GM12878 (cell line): ENCODE measurements around the gene ASH1L. TPM values are rescaled to one million over a fixed set of nuclear protein-coding genes. Genes with fewer than 3 reads are reported as not detected.

Experiments
- ATAC-seq: fragments of 200-7000 bp; cut with Tn5 transposase; 3 replicates; pipeline ENCODE4 v1.9.1; 2020; ENCODE audit warnings: mild to moderate bottlenecking, moderate library complexity
- BruUV-seq: library from RNA; stranded (reverse); fragments of 400-500 nt; replicated peaks from 2 replicates; lab custom pipeline; 2021; lab: Mats Ljungman, UMichigan
- CTCF ChIA-PET: fragments of 300-600 bp; sonication (Branson Sonifier 250); formaldehyde crosslinking; extraction: SDS; loops from one replicate; lab custom pipeline; 2021; ENCODE audit warnings: inconsistent platforms; lab: Yijun Ruan, JAX
- POLR2A ChIA-PET: fragments of 350-600 bp; formaldehyde crosslinking; extraction: SDS; loops from one replicate; lab custom pipeline; 2021; ENCODE audit warnings: inconsistent platforms; lab: Charles Lee
- RAD21 ChIA-PET: fragments of 300-600 bp; sonication (Branson Sonifier 250); formaldehyde crosslinking; loops from one replicate; lab custom pipeline; 2023; ENCODE audit warnings: antibody characterized with exemption; ENCODE audit not compliant: unreplicated experiment; lab: Charles Lee
- SMC1A ChIA-PET: fragments of 300-600 bp; sonication (Branson Sonifier 250); formaldehyde crosslinking; loops from one replicate; lab custom pipeline; 2023; ENCODE audit not compliant: unreplicated experiment, uncharacterized antibody; lab: Charles Lee
- DNase-seq: peaks from one replicate; pipeline ENCODE4 v3.0.0-alpha.2; 2011; ENCODE audit warnings: low read depth, low spot score
- FAIRE-seq: peaks from 3 replicates; lab custom pipeline; 2011; peaks lifted over from hg19 to GRCh38; lab: Jason Lieb, UNC
- H2AFZ ChIP-seq: 2 replicates; pipeline ENCODE4 v1.6.0; 2011; ENCODE audit warnings: low read depth, low read length, control low read depth; ENCODE audit not compliant: control insufficient read depth
- H3K27ac ChIP-seq: 2 replicates; pipeline ENCODE4 v1.5.1; 2011; ENCODE audit warnings: control low read depth; ENCODE audit not compliant: control insufficient read depth, insufficient read depth
- H3K27me3 ChIP-seq, 2 experiments: replicated peaks in 1 of 2; 2 replicates each; pipeline versions ENCODE4 v1.6.0 to v1.6.1; 2011; ENCODE audit warnings: low read length in 1 of 2; ENCODE audit not compliant: control insufficient read depth in 2 of 2, insufficient read depth in 2 of 2
- H3K36me3 ChIP-seq, 2 experiments: 2 replicates each; pipeline ENCODE4 v1.5.1; 2011; ENCODE audit warnings: low read length in 1 of 2; ENCODE audit not compliant: control insufficient read depth in 2 of 2, insufficient read depth in 2 of 2
- H3K4me1 ChIP-seq: 2 replicates; pipeline ENCODE4 v1.6.1; 2011; ENCODE audit warnings: mild to moderate bottlenecking, low read length, moderate library complexity, mixed read lengths; ENCODE audit not compliant: control insufficient read depth, insufficient read depth
- H3K4me2 ChIP-seq: 2 replicates; pipeline ENCODE4 v1.6.0; 2011; ENCODE audit warnings: control low read depth; ENCODE audit not compliant: control insufficient read depth, insufficient read depth
- H3K4me3 ChIP-seq: fragments of 200-600 bp; sonication (generic); 2 replicates; pipeline ENCODE4 v1.5.1; 2016
- H3K79me2 ChIP-seq: 2 replicates; pipeline ENCODE4 v1.6.0; 2011; ENCODE audit warnings: low read length; ENCODE audit not compliant: control insufficient read depth, insufficient read depth
- H3K9ac ChIP-seq: 2 replicates; pipeline ENCODE4 v1.8.0; 2011; ENCODE audit warnings: low read length, control low read depth, mixed read lengths; ENCODE audit not compliant: control insufficient read depth, insufficient read depth
- H3K9me3 ChIP-seq: replicated peaks from 3 replicates; pipeline ENCODE4 v1.5.1; 2011; ENCODE audit warnings: mild to moderate bottlenecking, low read length; ENCODE audit not compliant: control insufficient read depth, insufficient read depth
- H4K20me1 ChIP-seq: 2 replicates; pipeline ENCODE4 v1.6.0; 2011; ENCODE audit not compliant: control insufficient read depth, insufficient read depth
- EZH2 ChIP-seq: IDR thresholded peaks from 2 replicates; pipeline ENCODE4 v1.6.1; 2012; ENCODE audit warnings: low read depth, mild to moderate bottlenecking, control low read depth, inconsistent platforms, low read length, borderline replicate concordance; ENCODE audit not compliant: control insufficient read depth
- KAT2A ChIP-seq: conservative IDR thresholded peaks from 2 replicates; pipeline ENCODE4 v1.6.1; 2011; ENCODE audit warnings: low read depth, low read length; ENCODE audit not compliant: control insufficient read depth
- MEF2A ChIP-seq: IDR thresholded peaks from 2 replicates; pipeline ENCODE4 v1.6.1; 2011; ENCODE audit warnings: low read depth, mild to moderate bottlenecking, low read length, moderate library complexity; ENCODE audit not compliant: insufficient read depth
- MYB ChIP-seq: fragments of 150-350 bp; IDR thresholded peaks from 2 replicates; pipeline ENCODE4 v1.6.1; 2014; ENCODE audit warnings: mild to moderate bottlenecking, low read depth, low read length, borderline replicate concordance
- RAD51 ChIP-seq: fragments of 450-650 bp; IDR thresholded peaks from 2 replicates; pipeline ENCODE4 v1.6.1; 2016; ENCODE audit warnings: moderate library complexity, mild to moderate bottlenecking, inconsistent platforms
- STAT1 ChIP-seq: fragments of 450-650 bp; conservative IDR thresholded peaks from 2 replicates; pipeline ENCODE4 v1.6.1; 2014; ENCODE audit warnings: antibody characterized with exemption, mild to moderate bottlenecking
- WGBS: methylation state at CpG from one replicate; pipeline ENCODE4 v1.1.6; 2016; ENCODE audit warnings: low lambda C conversion rate; ENCODE audit not compliant: insufficient replicate concordance, insufficient coverage; ENCODE audit errors: missing lambda C conversion rate; 5-methylcytosine and 5-hydroxymethylcytosine counted together
- in situ Hi-C: fragments of 300-500 bp; cut with MboI; formaldehyde crosslinking; loops from 9 replicates; pipeline ENCODE4 v1.14.3; 2018; ENCODE audit warnings: mixed read lengths
- intact Hi-C: fragments of 100-400 bp; cut with micrococcal nuclease; formaldehyde crosslinking; loops from one replicate; pipeline ENCODE4 v1.14.2; 2022; ENCODE audit not compliant: unreplicated experiment
- polyA plus RNA-seq, 11 experiments: library from polyadenylated mRNA; depleted of rRNA in 4 of 11; unstranded in 6 of 11; stranded (reverse) in 5 of 11; fragments of >200 nt; fragmentation: Nextera tagmentation in 4 of 11; fragmentation: Illumina TruSeq in 1 of 11; extraction: Ambion mirVana in 4 of 11; extraction: Trizol in 1 of 11; gene quantifications; 1 replicate in 1 of 11; 2 replicates in 10 of 11; pipeline versions ENCODE4 v1.2.1 to v1.2.3, GENCODE V29; 2011 to 2016; ENCODE audit warnings: inconsistent platforms in 2 of 11, missing spikeins in 2 of 11, low read depth in 1 of 11
- total RNA-seq, 4 experiments: library from RNA; depleted of rRNA in 3 of 4; stranded (reverse); fragments of >200 nt in 3 of 4; fragmentation: Illumina TruSeq in 1 of 4; extraction: Trizol in 1 of 4; gene quantifications; 2 replicates each; pipeline versions ENCODE4 v1.2.1 to v1.2.3, GENCODE V29; 2013 to 2021
- TF ChIP-seq, protein P1 (sequence below): fragments of 450-650 bp; IDR thresholded peaks from 2 replicates; pipeline ENCODE4 v1.6.1; 2017; ENCODE audit warnings: low read depth, mild to moderate bottlenecking, moderate library complexity
- TF ChIP-seq, protein P2 (sequence below): IDR thresholded peaks from 2 replicates; pipeline ENCODE4 v1.6.1; 2012; ENCODE audit warnings: low read length, inconsistent platforms
- TF ChIP-seq, protein P3 (sequence below): fragments of 450-650 bp; IDR thresholded peaks from 2 replicates; pipeline ENCODE4 v1.6.1; 2016; ENCODE audit warnings: mild to moderate bottlenecking

ASH1L gene
- total and polyA plus RNA-seq, 10 of the 15 experiments (the other 5 are each of a cell fraction or from before 2014, with no cell fraction given): 1.7 to 23.9 (median 16.6) TPM

DNA sequence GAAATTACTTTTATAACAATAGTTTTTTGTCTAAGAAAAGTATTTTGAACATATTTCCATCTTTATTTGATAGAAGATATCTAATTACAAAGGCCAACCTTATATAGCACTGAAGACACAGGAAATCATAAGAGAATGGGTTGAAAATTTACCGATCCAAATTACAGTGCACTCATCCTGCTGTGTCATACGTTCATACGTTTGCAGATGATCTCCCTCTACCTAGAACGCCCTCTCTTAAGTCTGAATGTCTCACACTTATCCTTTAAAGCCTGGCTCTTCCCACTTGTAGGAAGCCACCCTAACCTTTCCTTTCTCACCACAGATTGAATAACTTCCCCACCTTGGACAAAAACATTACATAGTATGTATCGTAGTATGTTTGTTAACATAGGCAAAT, 9.3 kb downstream of the ASH1L start:
- RAD21 ChIA-PET: no interaction called here
- POLR2A ChIA-PET: no interaction called here
- intact Hi-C loops: no loop called here

More for the DNA sequence above, 9.3 kb downstream of the ASH1L start:
- WGBS: 76% methylated on average over 5 of the region's 5 CpGs
- Histone ChIP-seq H3K4me3 (no peak overlapping the region), H3K79me2 (peaks cover 82% of the 10 kb centered on the region), H3K4me1 (peaks cover 4% of the 10 kb centered on the region; the same call in 1 of the 2 replicates), H3K9ac (no peak overlapping the region), H2AFZ (no peak overlapping the region), H3K9me3 (no peaks in the 10 kb centered on the region; the same call in 2 of the 3 replicates), H4K20me1 (no peaks in the 10 kb centered on the region; the same call in 1 of the 2 replicates)
- FAIRE-seq: no peak
- ChIA-PET SMC1A (no interaction called here), CTCF (no interaction called here)
- BruUV-seq: no TSS peak
- DNase-seq: no peak
- in situ Hi-C loops: no loop called here
- TF ChIP-seq, protein P1, sequence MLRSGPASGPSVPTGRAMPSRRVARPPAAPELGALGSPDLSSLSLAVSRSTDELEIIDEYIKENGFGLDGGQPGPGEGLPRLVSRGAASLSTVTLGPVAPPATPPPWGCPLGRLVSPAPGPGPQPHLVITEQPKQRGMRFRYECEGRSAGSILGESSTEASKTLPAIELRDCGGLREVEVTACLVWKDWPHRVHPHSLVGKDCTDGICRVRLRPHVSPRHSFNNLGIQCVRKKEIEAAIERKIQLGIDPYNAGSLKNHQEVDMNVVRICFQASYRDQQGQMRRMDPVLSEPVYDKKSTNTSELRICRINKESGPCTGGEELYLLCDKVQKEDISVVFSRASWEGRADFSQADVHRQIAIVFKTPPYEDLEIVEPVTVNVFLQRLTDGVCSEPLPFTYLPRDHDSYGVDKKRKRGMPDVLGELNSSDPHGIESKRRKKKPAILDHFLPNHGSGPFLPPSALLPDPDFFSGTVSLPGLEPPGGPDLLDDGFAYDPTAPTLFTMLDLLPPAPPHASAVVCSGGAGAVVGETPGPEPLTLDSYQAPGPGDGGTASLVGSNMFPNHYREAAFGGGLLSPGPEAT: no peak
- TF ChIP-seq, protein P2, sequence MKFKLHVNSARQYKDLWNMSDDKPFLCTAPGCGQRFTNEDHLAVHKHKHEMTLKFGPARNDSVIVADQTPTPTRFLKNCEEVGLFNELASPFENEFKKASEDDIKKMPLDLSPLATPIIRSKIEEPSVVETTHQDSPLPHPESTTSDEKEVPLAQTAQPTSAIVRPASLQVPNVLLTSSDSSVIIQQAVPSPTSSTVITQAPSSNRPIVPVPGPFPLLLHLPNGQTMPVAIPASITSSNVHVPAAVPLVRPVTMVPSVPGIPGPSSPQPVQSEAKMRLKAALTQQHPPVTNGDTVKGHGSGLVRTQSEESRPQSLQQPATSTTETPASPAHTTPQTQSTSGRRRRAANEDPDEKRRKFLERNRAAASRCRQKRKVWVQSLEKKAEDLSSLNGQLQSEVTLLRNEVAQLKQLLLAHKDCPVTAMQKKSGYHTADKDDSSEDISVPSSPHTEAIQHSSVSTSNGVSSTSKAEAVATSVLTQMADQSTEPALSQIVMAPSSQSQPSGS: no peak
- no peak for TF ChIP-seq RAD51
- TF ChIP-seq MEF2A: no peak
- no peak for TF ChIP-seq EZH2
- TF ChIP-seq MYB: no peak
- TF ChIP-seq KAT2A: no peak
- TF ChIP-seq STAT1: no peak
- TF ChIP-seq, protein P3, sequence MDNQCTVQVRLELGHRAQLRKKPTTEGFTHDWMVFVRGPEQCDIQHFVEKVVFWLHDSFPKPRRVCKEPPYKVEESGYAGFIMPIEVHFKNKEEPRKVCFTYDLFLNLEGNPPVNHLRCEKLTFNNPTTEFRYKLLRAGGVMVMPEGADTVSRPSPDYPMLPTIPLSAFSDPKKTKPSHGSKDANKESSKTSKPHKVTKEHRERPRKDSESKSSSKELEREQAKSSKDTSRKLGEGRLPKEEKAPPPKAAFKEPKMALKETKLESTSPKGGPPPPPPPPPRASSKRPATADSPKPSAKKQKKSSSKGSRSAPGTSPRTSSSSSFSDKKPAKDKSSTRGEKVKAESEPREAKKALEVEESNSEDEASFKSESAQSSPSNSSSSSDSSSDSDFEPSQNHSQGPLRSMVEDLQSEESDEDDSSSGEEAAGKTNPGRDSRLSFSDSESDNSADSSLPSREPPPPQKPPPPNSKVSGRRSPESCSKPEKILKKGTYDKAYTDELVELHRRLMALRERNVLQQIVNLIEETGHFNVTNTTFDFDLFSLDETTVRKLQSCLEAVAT: peak; percentile 42; the same call in 1 of the 2 replicates
- TF ChIP-seq, all 136 proteins: peak for 1
- Histone ChIP-seq H3K36me3 (no peaks in the 10 kb centered on the region; a peak in 3 of 4 replicates), H3K4me2 (no peak overlapping the region), H3K27ac (no peak overlapping the region), H3K27me3 (no peaks in the 10 kb centered on the region)
- ATAC-seq: no peak
